ENCODE measurements around the gene RNF225.
"Not testable (repeated sequence)": the region's sequence is repeated elsewhere in the genome, so short reads cannot be mapped to it uniquely, and the experiment has no call there.

Gene RNF225

GRCh38 chr19:58387338-58388174, 7.9 kb upstream of the RNF225 start:
- no peak for DNase-seq (ENCODE audit: low spot score)

- no peak for DNase-seq (ENCODE audit: low spot score)
Measured at GRCh38 chr19:58388175-58388526, 7.3 kb upstream of the RNF225 start.

- DNase-seq (ENCODE audit: low spot score), result no peak
Measured at GRCh38 chr19:58392945-58393724, 2.3 kb upstream of the RNF225 start.

GRCh38 chr19:58393725-58394033, 1.8 kb upstream of the RNF225 start:
- DNase-seq (ENCODE audit: low spot score), result no peak

GRCh38 chr19:58394821-58395219, 636 bp upstream of the RNF225 start:
- DNase-seq (ENCODE audit: low spot score), result no peak

- DNase-seq (ENCODE audit: low spot score), result no peak
Measured at GRCh38 chr19:58395979-58396627, 647 bp downstream of the RNF225 start.

GRCh38 chr19:58396691-58397532, 1.5 kb downstream of the RNF225 start:
- DNase-seq (ENCODE audit: low spot score), result no peak

GRCh38 chr19:58397533-58398037, 2.1 kb downstream of the RNF225 start:
- DNase-seq (ENCODE audit: low spot score), result no peak

GRCh38 chr19:58398087-58398486, 2.6 kb downstream of the RNF225 start:
- no peak for DNase-seq (ENCODE audit: low spot score)

- no peak for DNase-seq (ENCODE audit: low spot score)
Measured at GRCh38 chr19:58398545-58398944, 3.1 kb downstream of the RNF225 start.

- DNase-seq (ENCODE audit: low spot score), result no peak
Measured at GRCh38 chr19:58399903-58400302, 4.4 kb downstream of the RNF225 start.

GRCh38 chr19:58400316-58400915, 5.0 kb downstream of the RNF225 start:
- DNase-seq (ENCODE audit: low spot score), result no peak

- DNase-seq (ENCODE audit: low spot score), result peak; percentile 99
Measured at GRCh38 chr19:58400916-58401839, 5.7 kb downstream of the RNF225 start.

GRCh38 chr19:58401840-58402421, 6.5 kb downstream of the RNF225 start:
- DNase-seq (ENCODE audit: low spot score), result no peak

- DNase-seq (ENCODE audit: low spot score), result not testable (repeated sequence)
Measured at GRCh38 chr19:58403920-58404478, 8.5 kb downstream of the RNF225 start.

GRCh38 chr19:58406818-58407657, 11.6 kb downstream of the RNF225 start:
- DNase-seq (ENCODE audit: low spot score), result no peak

- DNase-seq (ENCODE audit: low spot score), result no peak
Measured at GRCh38 chr19:58407658-58408151, 12.2 kb downstream of the RNF225 start.
